ENCODE measurements around the gene DEFB129.
A peak's percentile ranks its signal among the peaks of the same experiment; 100 is the strongest.
"Not testable (repeated sequence)": the region's sequence is repeated elsewhere in the genome, so short reads cannot be mapped to it uniquely, and the experiment has no call there.

DEFB129 gene

GRCh38 chr20:226958-227357 lies at the start of gene DEFB129:
Gene DEFB129, plus strand, starts transcription at chr20:227258. Its CDS starts 31 bp downstream, at chr20:227289.
- no peak for DNase-seq

DNA sequence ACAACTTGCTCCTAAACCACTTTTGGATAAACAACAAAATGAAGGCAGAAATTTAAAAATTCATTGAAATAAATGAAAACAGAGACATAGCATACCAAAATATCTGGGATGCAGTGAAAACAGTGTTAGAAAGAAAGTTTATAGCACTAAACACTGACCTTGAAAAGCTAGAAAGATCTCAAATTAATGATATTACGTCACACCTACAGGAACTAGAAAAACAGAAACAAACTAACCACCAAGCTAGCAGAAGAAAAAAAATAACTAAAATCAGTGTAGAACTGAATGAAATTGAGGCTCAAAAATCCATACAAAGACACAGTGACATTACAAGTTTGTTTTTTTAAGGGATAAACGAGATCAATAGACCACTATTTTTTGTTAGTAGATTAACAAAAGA lies 42.8 kb upstream of the DEFB129 start:
- no peak for DNase-seq

DNA sequence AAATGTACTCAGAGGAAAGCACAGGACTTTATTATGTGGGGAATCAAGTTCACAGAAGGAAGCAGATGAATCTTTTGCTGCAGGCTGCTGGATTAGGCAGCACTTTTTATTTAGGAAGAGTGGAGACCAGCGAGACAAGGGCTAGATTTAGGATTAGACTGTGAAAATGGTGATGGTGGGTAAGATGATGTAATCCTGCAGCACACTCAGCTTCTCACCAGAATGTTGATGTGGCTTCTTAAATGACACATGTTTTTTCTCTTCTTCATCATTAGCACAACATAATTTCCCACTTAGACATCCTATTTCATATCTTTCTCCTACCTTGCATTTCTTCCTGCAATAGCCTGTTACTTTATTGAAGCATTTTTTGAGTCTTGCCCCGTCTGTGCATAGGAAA lies 39.3 kb upstream of the DEFB129 start:
- DNase-seq: no peak

DNA sequence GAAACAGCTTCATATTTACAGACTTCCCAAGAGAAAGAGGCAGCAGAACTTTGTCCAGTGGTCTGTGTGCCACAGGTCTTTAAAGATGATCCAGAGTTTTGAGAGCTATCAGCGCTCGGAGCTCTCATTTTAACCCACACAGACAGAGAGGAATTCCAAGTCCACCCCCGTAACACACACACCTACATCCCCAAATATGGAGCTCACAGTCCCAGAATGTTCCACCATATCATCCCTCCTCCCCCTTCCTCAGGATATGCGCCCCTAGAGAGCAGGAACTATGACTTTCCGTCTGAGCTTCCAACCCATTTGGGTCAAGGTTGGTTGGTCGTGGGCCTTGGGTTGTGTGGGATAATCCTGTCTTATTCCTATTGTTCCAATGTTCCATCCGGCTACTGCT lies 37.4 kb upstream of the DEFB129 start, which contains the start of gene DEFB128:
Gene DEFB128 (minus strand): TSS at position 101 of the 400 bp plus-strand sequence. CDS start 88 bp downstream, at position 13.
- DNase-seq: no peak

DNA sequence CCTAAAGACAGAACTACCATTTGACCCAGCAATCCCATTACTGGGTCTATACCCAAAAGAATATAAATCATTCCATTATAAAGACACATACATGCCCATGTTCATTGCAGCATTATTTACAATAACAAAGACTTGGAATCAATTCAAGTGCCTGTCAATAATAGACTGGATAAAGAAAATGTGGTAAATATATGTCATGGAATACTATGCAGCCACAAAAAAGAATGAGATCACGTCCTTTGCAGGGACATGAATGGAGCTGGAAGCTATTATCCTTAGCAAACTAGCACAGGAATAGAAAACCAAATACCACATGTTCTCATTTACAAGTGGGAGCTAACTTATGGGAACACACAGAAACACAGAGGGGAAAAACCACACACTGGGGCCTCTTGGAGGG lies 28.8 kb upstream of the DEFB129 start:
- no peak for DNase-seq

DNA sequence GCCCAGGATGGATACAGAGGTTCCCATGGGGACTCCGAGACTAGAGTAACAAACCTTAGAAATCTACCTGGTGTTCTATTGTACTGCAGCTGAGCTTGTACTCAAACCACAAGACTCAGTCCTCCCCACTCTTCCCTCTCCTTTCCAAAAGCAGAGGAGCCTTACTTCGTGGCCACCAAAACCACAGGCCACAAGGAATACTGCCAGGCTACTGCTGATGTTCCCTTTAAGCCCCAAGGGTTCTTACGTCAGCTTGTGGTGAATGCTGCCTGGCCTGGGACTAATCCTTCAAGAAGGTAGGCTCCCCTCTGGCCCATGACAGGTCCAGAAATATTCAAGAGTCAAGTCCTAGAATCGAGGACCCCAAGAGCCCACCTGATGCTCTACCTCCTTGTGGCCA lies 27.1 kb upstream of the DEFB129 start:
- DNase-seq: no peak

DNA sequence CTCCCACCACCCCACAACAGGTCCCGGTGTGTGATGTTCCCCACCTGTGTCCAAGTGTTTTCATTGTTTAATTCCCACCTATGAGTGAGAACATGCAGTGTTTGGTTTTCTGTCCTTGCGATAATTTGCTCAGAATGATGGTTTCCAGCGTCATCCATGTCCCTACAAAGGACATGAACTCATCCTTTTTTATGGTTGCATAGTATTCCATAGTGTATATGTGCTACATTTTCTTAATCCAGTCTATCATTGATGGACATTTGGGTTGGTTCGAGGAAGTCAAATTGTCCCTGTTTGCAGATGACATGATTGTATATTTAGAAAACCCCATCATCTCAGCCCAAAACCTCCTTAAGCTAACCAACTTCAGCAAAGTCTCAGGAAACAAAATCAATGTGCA lies 23.4 kb upstream of the DEFB129 start:
- not testable (repeated sequence) for DNase-seq

DNA sequence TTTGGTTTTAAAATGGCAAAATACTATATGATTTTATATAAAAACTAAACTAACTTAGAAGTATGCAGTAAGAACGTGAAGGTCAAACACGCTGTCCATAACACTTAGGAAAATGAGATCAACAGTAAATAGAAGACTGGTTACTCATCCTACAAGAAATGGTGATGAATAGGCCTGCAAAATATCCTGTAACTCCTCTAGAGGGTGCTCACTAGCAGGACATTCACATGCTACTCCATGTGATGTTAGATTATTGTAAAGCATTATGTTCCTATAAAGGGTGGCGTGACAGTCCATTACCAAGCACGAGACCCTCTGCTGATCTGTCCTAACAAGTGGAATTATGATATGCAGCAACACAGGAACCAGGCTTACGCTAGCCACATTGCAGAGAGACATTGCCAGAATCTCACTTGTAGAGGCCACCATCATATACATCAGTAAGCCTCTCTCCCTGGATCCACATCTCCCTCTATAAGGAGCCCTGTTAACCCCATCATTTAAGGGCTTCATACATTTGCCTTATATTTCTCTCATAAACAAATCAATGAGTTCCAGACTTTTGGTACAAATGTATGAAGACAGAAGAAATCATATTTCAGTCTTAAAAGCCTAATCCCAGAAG lies 18.0 kb upstream of the DEFB129 start:
- peak; percentile 58 for DNase-seq

- DNase-seq: no peak
Measured at GRCh38 chr20:210809-211502, 16.1 kb upstream of the DEFB129 start.

GRCh38 chr20:214383-214782 lies 12.7 kb upstream of the DEFB129 start:
- DNase-seq: no peak

DNA sequence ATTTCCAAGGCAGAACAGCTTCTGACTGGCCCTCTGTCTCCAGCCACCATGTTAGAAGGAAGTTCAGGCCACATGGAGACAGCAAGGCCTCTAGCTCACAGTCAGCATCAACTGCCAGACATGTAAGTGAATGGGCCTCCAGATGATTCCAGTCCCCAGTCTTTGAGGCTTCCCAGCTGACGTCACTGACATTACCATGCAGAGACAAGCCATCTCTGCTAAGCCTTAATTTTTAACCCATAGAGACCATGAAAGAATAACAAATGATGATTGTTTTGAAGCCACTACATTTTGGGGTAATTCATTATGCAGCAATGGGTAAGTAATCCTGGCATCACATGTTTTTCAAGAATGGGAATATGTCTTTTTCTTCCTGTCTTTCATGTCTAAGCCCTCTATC lies 11.3 kb upstream of the DEFB129 start:
- DNase-seq: no peak

DNA sequence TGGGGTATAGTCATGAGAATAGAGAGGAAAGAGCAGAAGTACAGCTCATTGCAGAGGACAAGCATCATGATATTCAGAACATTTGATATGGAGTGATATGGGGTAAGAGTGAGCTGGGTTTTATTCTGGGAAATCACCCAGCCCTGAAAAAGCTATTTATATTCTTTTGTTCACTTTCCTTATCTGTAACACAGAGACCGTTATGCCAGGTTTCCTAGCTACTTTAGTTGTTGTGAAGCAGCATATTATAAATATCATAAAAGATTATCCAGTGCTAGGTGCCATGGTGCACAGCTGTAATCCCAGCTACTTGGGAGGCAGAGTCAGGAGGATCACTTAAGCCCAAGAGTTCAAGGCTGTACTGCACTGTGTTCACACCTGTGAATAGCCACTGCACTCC lies 9.8 kb upstream of the DEFB129 start:
- no peak for DNase-seq

GRCh38 chr20:219290-220115 lies 7.6 kb upstream of the DEFB129 start:
- no peak for DNase-seq

- no peak for DNase-seq
Measured at GRCh38 chr20:221258-221830, 5.7 kb upstream of the DEFB129 start.

DNA sequence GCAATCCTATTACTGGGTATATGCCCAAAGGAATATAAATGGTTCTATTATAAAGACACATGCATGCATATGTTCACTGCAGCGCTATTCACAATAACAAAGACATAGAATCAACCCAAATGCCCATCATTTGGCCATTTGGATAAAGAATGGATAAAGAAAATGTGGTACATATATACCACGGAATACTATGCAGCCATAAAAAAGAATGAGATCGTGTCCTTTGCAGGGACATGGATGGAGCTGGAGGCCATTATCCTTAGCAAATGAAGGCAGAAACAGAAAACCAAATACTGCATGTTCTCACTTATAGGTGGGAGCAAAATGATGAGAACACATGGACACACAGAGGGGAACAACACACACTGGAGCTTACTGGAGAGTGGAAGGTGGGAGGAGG lies 1.2 kb upstream of the DEFB129 start:
- not testable (repeated sequence) for DNase-seq

GRCh38 chr20:227439-228105 lies 514 bp downstream of the DEFB129 start:
- no peak for DNase-seq

DNA sequence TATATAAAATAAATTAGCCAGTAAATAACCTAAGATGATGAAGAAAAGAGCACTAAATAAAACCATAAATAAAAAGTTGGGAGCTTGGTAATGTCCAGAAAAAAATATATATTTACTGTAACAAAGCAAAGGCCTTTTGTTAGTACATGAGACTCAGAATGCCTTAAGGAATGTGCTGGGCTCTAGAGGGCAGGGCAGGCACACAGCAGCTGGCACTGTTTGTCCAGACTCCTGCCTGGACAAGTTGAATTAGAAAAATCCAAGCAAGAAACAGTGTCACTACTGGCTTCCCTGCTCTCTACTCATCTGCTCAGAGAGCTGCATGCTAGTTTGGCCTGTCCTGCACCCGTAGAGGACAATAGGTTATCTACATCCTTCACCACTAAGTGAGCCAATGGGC lies 8.8 kb downstream of the DEFB129 start:
- DNase-seq: no peak

DNA sequence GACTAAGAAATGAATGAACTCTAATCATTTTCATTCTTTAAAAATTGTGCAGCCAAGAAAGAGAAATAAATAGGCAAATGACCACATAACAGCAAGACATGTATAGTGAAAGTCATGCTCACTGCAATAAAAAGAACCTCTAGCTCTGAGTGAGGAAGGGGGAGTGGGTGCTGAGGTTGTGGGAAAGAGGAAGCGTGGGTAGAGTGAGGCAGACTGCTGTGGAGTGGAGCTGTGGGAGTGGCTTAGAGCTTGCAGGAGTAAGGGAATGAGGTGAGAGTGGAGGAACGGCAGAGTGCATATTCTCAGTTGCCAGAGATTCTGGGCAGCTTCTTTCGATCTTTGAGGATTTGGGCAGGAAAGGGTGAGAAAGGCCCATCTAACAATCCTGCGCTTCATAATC lies 10.4 kb downstream of the DEFB129 start:
- peak; percentile 12 for DNase-seq

GRCh38 chr20:237929-238328 lies 10.9 kb downstream of the DEFB129 start:
- peak; percentile 5 for DNase-seq

- no peak for DNase-seq
Measured at GRCh38 chr20:242905-243304, 15.8 kb downstream of the DEFB129 start.

GRCh38 chr20:251354-251753 lies 24.3 kb downstream of the DEFB129 start:
- DNase-seq: no peak

DNA sequence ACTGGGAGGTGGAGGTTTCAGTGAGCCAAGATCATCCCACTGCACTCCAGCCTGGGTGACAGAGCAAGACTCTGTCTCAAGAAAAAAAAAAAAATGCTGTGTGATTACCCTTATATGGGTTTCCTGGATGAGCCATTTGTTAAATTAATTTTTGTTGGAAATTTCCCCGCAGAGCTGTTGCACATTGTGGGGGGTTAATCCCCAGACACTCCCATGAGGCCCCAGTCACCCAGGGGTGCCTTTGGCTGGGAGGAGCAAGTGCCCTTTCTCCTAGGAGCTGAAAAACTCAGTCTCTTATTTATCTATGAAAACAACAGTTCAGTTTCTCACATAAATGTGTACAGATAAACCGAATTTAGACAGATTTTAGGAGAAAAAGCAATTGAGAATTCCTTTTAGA lies 25.7 kb downstream of the DEFB129 start:
- no peak for DNase-seq

- DNase-seq: not testable (repeated sequence)
Measured at GRCh38 chr20:253447-253846, 26.4 kb downstream of the DEFB129 start.
